HepG2 (cell line): Measurements from ENCODE around the gene RPUSD2.

Experiments
- ATF2 ChIP-seq: sonication (generic); formaldehyde crosslinking; IDR thresholded peaks from 2 replicates; pipeline ENCODE4 v1.4.0; 2020; ENCODE audit warnings: missing genetic modification reagents
- BRCA1 ChIP-seq: sonication (generic); formaldehyde crosslinking; IDR thresholded peaks from 2 replicates; pipeline ENCODE4 v1.4.0; 2020; ENCODE audit warnings: missing genetic modification reagents
- EHMT2 ChIP-seq: fragments of 200-600 bp; sonication (generic); IDR thresholded peaks from 2 replicates; pipeline ENCODE4 v1.7.0; 2017; ENCODE audit warnings: antibody characterized with exemption, low read depth, low read length, borderline replicate concordance
- MEIS2 ChIP-seq: sonication (generic); formaldehyde crosslinking; IDR thresholded peaks from 2 replicates; pipeline ENCODE4 v1.9.0; 2021; ENCODE audit warnings: mild to moderate bottlenecking, missing genetic modification reagents
- RBAK ChIP-seq: sonication (generic); formaldehyde crosslinking; IDR thresholded peaks from 2 replicates; pipeline ENCODE4 v1.5.1; 2020; ENCODE audit warnings: mild to moderate bottlenecking, missing genetic modification reagents
- THAP8 ChIP-seq: sonication (generic); formaldehyde crosslinking; IDR thresholded peaks from 2 replicates; pipeline ENCODE4 v1.5.1; 2020; ENCODE audit warnings: missing genetic modification reagents, mild to moderate bottlenecking, borderline replicate concordance

- no peak for TF ChIP-seq MEIS2 (CRISPR knock-in tag)
- no peak for TF ChIP-seq RBAK (CRISPR knock-in tag)
- no peak for TF ChIP-seq EHMT2
- no peak for TF ChIP-seq ATF2 (CRISPR knock-in tag)
- TF ChIP-seq BRCA1 (CRISPR knock-in tag), result no peak
- no peak for TF ChIP-seq THAP8 (CRISPR knock-in tag)
Measured at GRCh38 chr15:40600956-40601355, 31.9 kb downstream of the RPUSD2 start.
